ENCODE measurements around the gene PLAU. TPM values are rescaled to one million over a fixed set of nuclear protein-coding genes. Genes with fewer than 3 reads are reported as not detected.

Gene PLAU
- total and polyA plus RNA-seq, 9 of the 15 experiments (the other 6 are each of a cell fraction or from before 2014, with no cell fraction given), result 2.1 to 16.9 (median 3.3) TPM

DNA sequence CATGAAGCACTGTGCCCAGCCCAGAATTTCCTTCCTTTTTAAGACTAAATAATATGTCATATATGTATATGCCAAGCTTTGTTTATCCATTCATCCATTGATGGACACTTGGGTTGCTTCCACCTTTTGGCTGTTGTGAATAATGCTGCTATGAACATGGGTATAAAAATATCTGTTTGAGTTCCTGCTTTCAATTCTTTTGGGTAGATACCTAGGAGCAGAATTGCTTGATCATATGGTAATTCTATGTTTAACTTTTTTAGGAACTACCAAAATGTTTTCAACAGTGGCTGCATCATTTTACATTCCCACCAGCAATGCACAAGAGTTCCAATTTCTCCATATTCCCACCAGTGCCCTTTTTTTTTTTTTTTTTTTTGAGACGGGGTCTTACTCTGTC, 13.2 kb upstream of the PLAU start:
- Histone ChIP-seq H4K20me1 (replicated peaks; ENCODE audit: control insufficient read depth, insufficient read depth, low read length) (no peaks in the 10 kb centered on the region), H3K4me3 (no peak overlapping the region), H3K4me1 (replicated peaks in 1 of 2; ENCODE audit: control insufficient read depth in 2 of 2, insufficient read depth in 2 of 2, low read length in 2 of 2) (peaks cover 11 to 14% of the 10 kb centered on the region in 2 experiments; a peak in 4 of 5 replicates), H2AFZ (ENCODE audit: low read depth, low read length) (no peak overlapping the region), H3K9me1 (ENCODE audit: control insufficient read depth, insufficient read depth, low read length) (no peaks in the 10 kb centered on the region), H3K36me3 (ENCODE audit: control insufficient read depth, insufficient read depth, low read length) (no peaks in the 10 kb centered on the region), H3K27me3 (ENCODE audit: control insufficient read depth in 2 of 2, insufficient read depth in 2 of 2, low read length in 2 of 2) (no peaks in the 10 kb centered on the region), H3K27ac (ENCODE audit: extremely low read depth, low read depth, low read length) (no peak overlapping the region), H3K9me3 (replicated peaks; ENCODE audit: control insufficient read depth, insufficient read depth, low read depth, low read length) (no peaks in the 10 kb centered on the region), H3K9ac (ENCODE audit: insufficient read depth in 1 of 2, low read depth in 2 of 2, low read length in 2 of 2) (no peak overlapping the region), H3K79me2 (ENCODE audit: control insufficient read depth, insufficient read depth, low read length) (no peaks in the 10 kb centered on the region), H3K4me2 (ENCODE audit: insufficient read depth, low read length) (no peak overlapping the region)
- no peak for ATAC-seq
- ChIA-PET CTCF (ENCODE audit: low intra/inter-chr PET ratio) (no interaction called here), POLR2A (interaction anchor here (0.8 kb wide), 1 partner anchor 24 kb away, joined by 3 read pairs; no protein-coding TSS in a partner anchor)
- in situ Hi-C loops (cut with MboI) (no loop called here), intact Hi-C loops (cut with micrococcal nuclease) (no loop called here)
- no peak for DNase-seq (ENCODE audit: extremely low read depth in 1 of 4, low spot score in 3 of 4)
- FAIRE-seq, result no peak
- BruUV-seq (replicated peaks), result no TSS peak
- no CpG with 5 or more reads among the region's 1 CpG for WGBS (ENCODE audit: insufficient coverage, low coverage, missing lambda C conversion rate)
- TF ChIP-seq, protein P1, sequence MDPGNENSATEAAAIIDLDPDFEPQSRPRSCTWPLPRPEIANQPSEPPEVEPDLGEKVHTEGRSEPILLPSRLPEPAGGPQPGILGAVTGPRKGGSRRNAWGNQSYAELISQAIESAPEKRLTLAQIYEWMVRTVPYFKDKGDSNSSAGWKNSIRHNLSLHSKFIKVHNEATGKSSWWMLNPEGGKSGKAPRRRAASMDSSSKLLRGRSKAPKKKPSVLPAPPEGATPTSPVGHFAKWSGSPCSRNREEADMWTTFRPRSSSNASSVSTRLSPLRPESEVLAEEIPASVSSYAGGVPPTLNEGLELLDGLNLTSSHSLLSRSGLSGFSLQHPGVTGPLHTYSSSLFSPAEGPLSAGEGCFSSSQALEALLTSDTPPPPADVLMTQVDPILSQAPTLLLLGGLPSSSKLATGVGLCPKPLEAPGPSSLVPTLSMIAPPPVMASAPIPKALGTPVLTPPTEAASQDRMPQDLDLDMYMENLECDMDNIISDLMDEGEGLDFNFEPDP (CRISPR knock-in tag; IDR thresholded peaks at IDR 0.05), result no peak
- TF ChIP-seq ZMIZ1 (IDR thresholded peaks at IDR 0.05; ENCODE audit: low read depth in 2 of 2, low read length in 2 of 2), result no peak
- TF ChIP-seq HBP1 (CRISPR knock-in tag; IDR thresholded peaks at IDR 0.05), result no peak
- TF ChIP-seq, protein P2, sequence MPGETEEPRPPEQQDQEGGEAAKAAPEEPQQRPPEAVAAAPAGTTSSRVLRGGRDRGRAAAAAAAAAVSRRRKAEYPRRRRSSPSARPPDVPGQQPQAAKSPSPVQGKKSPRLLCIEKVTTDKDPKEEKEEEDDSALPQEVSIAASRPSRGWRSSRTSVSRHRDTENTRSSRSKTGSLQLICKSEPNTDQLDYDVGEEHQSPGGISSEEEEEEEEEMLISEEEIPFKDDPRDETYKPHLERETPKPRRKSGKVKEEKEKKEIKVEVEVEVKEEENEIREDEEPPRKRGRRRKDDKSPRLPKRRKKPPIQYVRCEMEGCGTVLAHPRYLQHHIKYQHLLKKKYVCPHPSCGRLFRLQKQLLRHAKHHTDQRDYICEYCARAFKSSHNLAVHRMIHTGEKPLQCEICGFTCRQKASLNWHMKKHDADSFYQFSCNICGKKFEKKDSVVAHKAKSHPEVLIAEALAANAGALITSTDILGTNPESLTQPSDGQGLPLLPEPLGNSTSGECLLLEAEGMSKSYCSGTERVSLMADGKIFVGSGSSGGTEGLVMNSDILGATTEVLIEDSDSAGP (CRISPR knock-in tag; IDR thresholded peaks at IDR 0.05), result no peak
- TF ChIP-seq ZNF644 (tag; IDR thresholded peaks at IDR 0.05; ENCODE audit: low read depth), result no peak
- TF ChIP-seq, protein P3, sequence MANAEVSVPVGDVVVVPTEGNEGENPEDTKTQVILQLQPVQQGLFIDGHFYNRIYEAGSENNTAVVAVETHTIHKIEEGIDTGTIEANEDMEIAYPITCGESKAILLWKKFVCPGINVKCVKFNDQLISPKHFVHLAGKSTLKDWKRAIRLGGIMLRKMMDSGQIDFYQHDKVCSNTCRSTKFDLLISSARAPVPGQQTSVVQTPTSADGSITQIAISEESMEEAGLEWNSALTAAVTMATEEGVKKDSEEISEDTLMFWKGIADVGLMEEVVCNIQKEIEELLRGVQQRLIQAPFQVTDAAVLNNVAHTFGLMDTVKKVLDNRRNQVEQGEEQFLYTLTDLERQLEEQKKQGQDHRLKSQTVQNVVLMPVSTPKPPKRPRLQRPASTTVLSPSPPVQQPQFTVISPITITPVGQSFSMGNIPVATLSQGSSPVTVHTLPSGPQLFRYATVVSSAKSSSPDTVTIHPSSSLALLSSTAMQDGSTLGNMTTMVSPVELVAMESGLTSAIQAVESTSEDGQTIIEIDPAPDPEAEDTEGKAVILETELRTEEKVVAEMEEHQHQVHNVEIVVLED (CRISPR knock-in tag; IDR thresholded peaks at IDR 0.05), result no peak
- no peak for TF ChIP-seq HDAC8 (tag; IDR thresholded peaks at IDR 0.05)
- TF ChIP-seq PCBP2 (IDR thresholded peaks at IDR 0.05; ENCODE audit: low read depth, low read length, poor library complexity, severe bottlenecking), result no peak
- TF ChIP-seq NRF1 (conservative IDR thresholded peaks at IDR 0.05 in 1 of 2, IDR thresholded peaks at IDR 0.05 in 1 of 2), result no peak
- TF ChIP-seq CBX5 (IDR thresholded peaks at IDR 0.05; ENCODE audit: borderline replicate concordance, low read depth), result no peak
- TF ChIP-seq ZNF57 (CRISPR knock-in tag; IDR thresholded peaks at IDR 0.05), result no peak
- no peak for TF ChIP-seq RFX5 (IDR thresholded peaks at IDR 0.05; ENCODE audit: low read depth, low read length)
- no peak for TF ChIP-seq SRSF7 (optimal IDR thresholded peaks at IDR 0.05; ENCODE audit: low read depth, low read length)

All from K562 (cell line).